Smooth muscle cell (in vitro differentiated cells): ENCODE data around the gene RFLNA. TPM values are rescaled to one million over a fixed set of nuclear protein-coding genes. Genes with fewer than 3 reads are reported as not detected.
A peak's percentile ranks its signal among the peaks of the same experiment; 100 is the strongest.

Experiments used
- DNase-seq: peaks from one replicate; lab custom pipeline; 2025; ENCODE audit not compliant: unreplicated experiment; lab: John Stamatoyannopoulos, UW
- H2AFZ ChIP-seq: fragments of 200-600 bp; sonication (generic); 2 replicates; pipeline ENCODE4 v1.6.0; 2016; ENCODE audit warnings: antibody characterized with exemption, low read depth, mild to moderate bottlenecking
- H3F3A ChIP-seq: fragments of 200-600 bp; sonication (generic); 2 replicates; pipeline ENCODE4 v1.6.0; 2017; ENCODE audit warnings: antibody characterized with exemption, low read depth
- H3K27ac ChIP-seq: fragments of 200-600 bp; sonication (generic); 2 replicates; pipeline ENCODE4 v1.5.1; 2016; ENCODE audit warnings: low read depth, mild to moderate bottlenecking
- H3K27me3 ChIP-seq: fragments of 200-600 bp; sonication (generic); 2 replicates; pipeline ENCODE4 v1.6.1; 2016; ENCODE audit warnings: low read depth, mild to moderate bottlenecking
- H3K36me3 ChIP-seq: fragments of 200-600 bp; sonication (generic); 2 replicates; pipeline ENCODE4 v1.5.1; 2016; ENCODE audit warnings: low read depth
- H3K4me1 ChIP-seq: fragments of 200-600 bp; sonication (generic); 2 replicates; pipeline ENCODE4 v1.5.1; 2016; ENCODE audit warnings: low read depth
- H3K4me2 ChIP-seq: fragments of 200-600 bp; sonication (generic); 2 replicates; pipeline ENCODE4 v1.6.0; 2016; ENCODE audit warnings: mild to moderate bottlenecking
- H3K4me3 ChIP-seq: fragments of 200-600 bp; sonication (generic); 2 replicates; pipeline ENCODE4 v1.5.1; 2016; ENCODE audit warnings: mild to moderate bottlenecking
- H3K79me2 ChIP-seq: fragments of 200-600 bp; sonication (generic); 2 replicates; pipeline ENCODE4 v1.6.0; 2016; ENCODE audit warnings: low read depth, mild to moderate bottlenecking
- H3K9ac ChIP-seq: fragments of 200-600 bp; sonication (generic); 2 replicates; pipeline ENCODE4 v1.6.0; 2016; ENCODE audit warnings: low read depth
- H3K9me3 ChIP-seq: fragments of 200-600 bp; sonication (generic); replicated peaks from 2 replicates; pipeline ENCODE4 v1.5.1; 2016; ENCODE audit warnings: low read depth
- H4K20me1 ChIP-seq: fragments of 200-600 bp; sonication (generic); 2 replicates; pipeline ENCODE4 v1.6.0; 2016; ENCODE audit warnings: low read depth
- WGBS: methylation state at CpG from one replicate; pipeline ENCODE4 v1.1.7; 2016; ENCODE audit warnings: low lambda C conversion rate; 5-methylcytosine and 5-hydroxymethylcytosine counted together
- polyA plus RNA-seq: library from polyadenylated mRNA; unstranded; fragments of >200 nt; fragmentation: Nextera tagmentation; extraction: Ambion mirVana; gene quantifications from 2 replicates; pipeline ENCODE4 v1.2.1, GENCODE V29; 2016
- total RNA-seq: library from RNA; depleted of rRNA; stranded (reverse); fragments of >200 nt; gene quantifications from 2 replicates; pipeline ENCODE4 v1.2.3, GENCODE V29; 2014
- TF ChIP-seq, protein P1 (sequence below): fragments of 200-600 bp; sonication (generic); IDR thresholded peaks from 2 replicates; pipeline ENCODE4 v1.5.1; 2017; ENCODE audit warnings: borderline replicate concordance, mild to moderate bottlenecking, antibody characterized with exemption; ENCODE audit not compliant: insufficient read depth, poor library complexity, severe bottlenecking

The RFLNA gene
- total and polyA plus RNA-seq, 2 experiments from 2014 or later, result 30.2 to 51.5 TPM

DNA sequence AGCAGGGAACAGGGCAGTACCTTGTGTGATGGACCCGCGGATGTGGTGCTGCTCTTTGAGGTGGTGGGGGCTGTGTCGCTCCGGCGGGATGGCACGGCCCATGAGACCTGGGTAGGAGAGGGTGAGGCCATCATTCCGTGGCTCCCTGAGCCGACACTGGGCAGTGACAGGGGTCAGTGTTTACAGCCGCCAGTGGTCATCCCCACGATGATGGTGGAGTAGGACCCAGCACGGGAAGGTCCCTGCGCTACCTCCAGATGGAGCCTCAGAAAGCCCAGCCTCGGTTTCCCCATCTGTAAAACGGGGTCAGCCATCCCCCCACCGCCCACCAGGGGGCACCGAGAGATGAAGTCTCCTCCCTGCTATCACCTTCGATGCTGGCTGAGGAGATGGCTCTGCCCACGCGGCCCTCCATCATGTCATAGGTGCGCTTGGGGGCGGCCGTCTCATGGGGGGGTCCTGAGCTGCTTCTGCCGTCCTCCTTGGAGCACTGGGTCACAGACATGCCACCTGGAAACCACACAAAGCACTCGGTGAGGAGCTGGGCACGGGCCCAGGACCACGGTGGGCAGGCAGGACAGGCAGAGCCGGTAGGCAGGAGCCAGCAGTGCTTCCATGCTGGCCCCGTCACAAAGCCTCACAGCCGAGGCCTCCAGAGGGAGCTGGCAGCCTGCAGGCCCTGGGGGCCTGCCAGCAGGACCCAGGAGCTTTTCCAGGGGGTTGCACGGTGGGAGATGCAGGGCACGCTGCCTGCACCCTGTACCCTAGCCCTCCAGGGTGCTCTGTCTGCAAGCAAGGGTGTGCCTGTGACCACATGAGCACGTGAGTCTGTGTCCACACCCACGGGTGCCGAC, 53.1 kb downstream of the RFLNA start:
- no peak for DNase-seq
- TF ChIP-seq, protein P1, sequence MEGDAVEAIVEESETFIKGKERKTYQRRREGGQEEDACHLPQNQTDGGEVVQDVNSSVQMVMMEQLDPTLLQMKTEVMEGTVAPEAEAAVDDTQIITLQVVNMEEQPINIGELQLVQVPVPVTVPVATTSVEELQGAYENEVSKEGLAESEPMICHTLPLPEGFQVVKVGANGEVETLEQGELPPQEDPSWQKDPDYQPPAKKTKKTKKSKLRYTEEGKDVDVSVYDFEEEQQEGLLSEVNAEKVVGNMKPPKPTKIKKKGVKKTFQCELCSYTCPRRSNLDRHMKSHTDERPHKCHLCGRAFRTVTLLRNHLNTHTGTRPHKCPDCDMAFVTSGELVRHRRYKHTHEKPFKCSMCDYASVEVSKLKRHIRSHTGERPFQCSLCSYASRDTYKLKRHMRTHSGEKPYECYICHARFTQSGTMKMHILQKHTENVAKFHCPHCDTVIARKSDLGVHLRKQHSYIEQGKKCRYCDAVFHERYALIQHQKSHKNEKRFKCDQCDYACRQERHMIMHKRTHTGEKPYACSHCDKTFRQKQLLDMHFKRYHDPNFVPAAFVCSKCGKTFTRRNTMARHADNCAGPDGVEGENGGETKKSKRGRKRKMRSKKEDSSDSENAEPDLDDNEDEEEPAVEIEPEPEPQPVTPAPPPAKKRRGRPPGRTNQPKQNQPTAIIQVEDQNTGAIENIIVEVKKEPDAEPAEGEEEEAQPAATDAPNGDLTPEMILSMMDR, result peak; percentile 58
- no peaks in the 10 kb centered on the region for H3K9me3 ChIP-seq
- H3K4me3 ChIP-seq, result no peak overlapping the region
- H3K36me3 ChIP-seq, result peaks cover 15% of the 10 kb centered on the region
- no peak overlapping the region for H3K27ac ChIP-seq
- no peak overlapping the region for H2AFZ ChIP-seq
- no peak overlapping the region for H3K4me2 ChIP-seq
- H4K20me1 ChIP-seq, result peaks cover 53% of the 10 kb centered on the region
- H3F3A ChIP-seq, result no peaks in the 10 kb centered on the region
- no peaks in the 10 kb centered on the region for H3K79me2 ChIP-seq
- no peak overlapping the region for H3K9ac ChIP-seq
- 95% methylated on average over 34 of the region's 34 CpGs for WGBS
- no peaks in the 10 kb centered on the region for H3K27me3 ChIP-seq
- H3K4me1 ChIP-seq, result no peaks in the 10 kb centered on the region

DNA sequence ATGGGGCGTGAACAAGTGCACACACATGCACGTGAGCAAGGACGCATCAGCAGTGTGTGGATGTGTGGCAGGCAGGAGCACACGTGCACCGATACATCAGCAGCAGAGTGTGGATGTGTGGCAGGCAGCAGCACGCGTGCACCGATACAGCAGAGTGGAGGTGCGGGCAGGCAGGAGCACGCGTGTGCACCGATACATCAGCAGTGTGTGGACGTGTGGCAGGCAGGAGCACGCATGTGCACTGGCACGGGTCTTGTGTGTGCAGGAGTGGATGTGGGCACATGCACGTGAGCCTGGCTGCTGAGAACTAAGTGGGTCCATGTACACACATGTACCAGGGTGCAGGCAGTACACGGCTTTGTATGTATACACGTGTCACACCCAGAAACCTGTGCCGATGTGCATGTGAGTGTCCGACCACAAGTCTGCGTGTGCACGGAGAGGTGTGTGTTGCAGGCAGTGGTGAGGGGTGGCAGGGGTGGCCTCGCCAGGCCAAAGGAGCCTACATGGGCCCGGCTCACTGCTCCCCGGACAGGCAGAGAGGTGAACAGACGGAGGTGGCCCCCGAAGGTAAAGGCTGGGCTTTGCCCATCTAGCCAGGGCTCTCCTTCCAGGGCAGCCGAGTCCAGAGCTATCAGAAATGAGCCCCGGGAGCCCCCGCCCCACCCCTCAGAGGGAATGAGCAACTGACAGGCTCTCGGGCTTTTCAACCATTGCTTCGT, 53.9 kb downstream of the RFLNA start:
- no peak overlapping the region for H3K9ac ChIP-seq
- H2AFZ ChIP-seq, result no peak overlapping the region
- H4K20me1 ChIP-seq, result peaks cover 61% of the 10 kb centered on the region
- peaks cover 22% of the 10 kb centered on the region for H3K36me3 ChIP-seq
- TF ChIP-seq, protein P1, result no peak
- no peaks in the 10 kb centered on the region for H3K4me1 ChIP-seq
- 97% methylated on average over 30 of the region's 32 CpGs for WGBS
- no peaks in the 10 kb centered on the region for H3K9me3 ChIP-seq
- no peaks in the 10 kb centered on the region for H3F3A ChIP-seq
- H3K4me3 ChIP-seq, result no peak overlapping the region
- no peaks in the 10 kb centered on the region for H3K79me2 ChIP-seq
- H3K27ac ChIP-seq, result no peak overlapping the region
- no peak for DNase-seq
- H3K27me3 ChIP-seq, result no peaks in the 10 kb centered on the region
- H3K4me2 ChIP-seq, result no peak overlapping the region

DNA sequence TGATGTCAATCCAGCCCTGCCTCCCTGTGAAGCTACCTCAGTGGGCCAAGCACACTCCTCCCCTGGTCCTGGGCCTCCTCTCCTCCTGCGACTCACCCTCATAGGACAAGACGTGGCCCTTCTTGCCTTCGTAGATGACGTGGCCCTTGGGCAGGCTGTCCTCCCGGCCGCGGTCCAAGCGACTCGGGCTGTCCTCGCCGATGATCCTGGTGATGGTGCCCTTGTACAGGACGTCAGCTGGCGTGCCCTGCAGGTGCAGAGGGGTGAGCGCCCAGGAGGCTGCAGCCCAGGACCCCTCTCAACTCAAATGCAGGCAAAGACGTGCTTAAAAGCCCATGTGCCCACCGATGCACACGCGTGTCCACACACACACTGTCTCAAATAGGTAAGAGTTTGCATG, 55.6 kb downstream of the RFLNA start:
- no peaks in the 10 kb centered on the region for H3K4me1 ChIP-seq
- H4K20me1 ChIP-seq, result peaks cover 71% of the 10 kb centered on the region
- peaks cover 22% of the 10 kb centered on the region for H3K36me3 ChIP-seq
- H3F3A ChIP-seq, result no peaks in the 10 kb centered on the region
- no peaks in the 10 kb centered on the region for H3K9me3 ChIP-seq
- H3K27ac ChIP-seq, result no peak overlapping the region
- H2AFZ ChIP-seq, result no peak overlapping the region
- H3K4me3 ChIP-seq, result no peak overlapping the region
- no peak for DNase-seq
- TF ChIP-seq, protein P1, result no peak
- WGBS, result 96% methylated on average over 18 of the region's 18 CpGs
- H3K79me2 ChIP-seq, result no peaks in the 10 kb centered on the region
- H3K9ac ChIP-seq, result no peak overlapping the region
- H3K27me3 ChIP-seq, result no peaks in the 10 kb centered on the region
- H3K4me2 ChIP-seq, result no peak overlapping the region
